K562 (cell line): ENCODE data around the gene KRTAP29-1. TPM values are rescaled to one million over a fixed set of nuclear protein-coding genes. Genes with fewer than 3 reads are reported as not detected.

Experiments
- ATAC-seq: fragments of 200-7000 bp; cut with Tn5 transposase; 3 replicates; pipeline ENCODE4 v1.9.1; 2020; ENCODE audit warnings: moderate library complexity
- BruUV-seq: library from RNA; stranded (reverse); fragments of 400-500 nt; replicated peaks from 2 replicates; lab custom pipeline; 2021; lab: Mats Ljungman, UMichigan
- CTCF ChIA-PET: fragments of 300-600 bp; formaldehyde crosslinking; extraction: SDS; loops from one replicate; lab custom pipeline; 2021; ENCODE audit warnings: low intra/inter-chr PET ratio; lab: Yijun Ruan, JAX
- POLR2A ChIA-PET: fragments of 300-600, 350-650 bp; sonication (Branson Sonifier 250); formaldehyde crosslinking; extraction: SDS; loops from one replicate; lab custom pipeline; 2021; ENCODE audit warnings: antibody characterized with exemption, inconsistent platforms; lab: Yijun Ruan, JAX
- DNase-seq, 4 experiments: peaks; one replicate each; pipeline versions ENCODE4 v3.0.0 to v3.0.0-alpha.2; 2011 to 2018; ENCODE audit warnings: low spot score in 3 of 4, mixed read lengths in 3 of 4; ENCODE audit errors: extremely low read depth in 1 of 4
- FAIRE-seq: peaks from 2 replicates; lab custom pipeline; 2011; peaks lifted over from hg19 to GRCh38; lab: Jason Lieb, UNC
- H2AFZ ChIP-seq: 2 replicates; pipeline ENCODE4 v1.6.0; 2011; ENCODE audit warnings: low read depth, low read length, control low read depth, inconsistent platforms
- H3K27ac ChIP-seq: fragments of 200-600 bp; 3 replicates; pipeline ENCODE4 v1.8.0; 2011; ENCODE audit warnings: low read depth, mild to moderate bottlenecking, control low read depth, inconsistent platforms, low read length, moderate library complexity, mixed read lengths; ENCODE audit errors: extremely low read depth
- H3K27me3 ChIP-seq, 2 experiments: fragments of 300-600 bp in 1 of 2; 2 replicates in 1 of 2; 3 replicates in 1 of 2; pipeline versions ENCODE4 v1.6.0 to v1.8.0; 2011; ENCODE audit warnings: inconsistent platforms in 2 of 2, low read length in 2 of 2, mild to moderate bottlenecking in 1 of 2, mixed read lengths in 1 of 2, moderate library complexity in 1 of 2; ENCODE audit not compliant: control insufficient read depth in 2 of 2, insufficient read depth in 2 of 2
- H3K36me3 ChIP-seq: fragments of 300-600 bp; 3 replicates; pipeline ENCODE4 v1.8.0; 2011; ENCODE audit warnings: mild to moderate bottlenecking, low read length, inconsistent platforms; ENCODE audit not compliant: control insufficient read depth, insufficient read depth
- H3K4me1 ChIP-seq, 2 experiments: fragments of 200-600 bp in 1 of 2; replicated peaks in 1 of 2; 2 replicates in 1 of 2; 3 replicates in 1 of 2; pipeline versions ENCODE4 v1.5.1 to v1.8.0; 2011; ENCODE audit warnings: inconsistent platforms in 2 of 2, low read length in 2 of 2, mild to moderate bottlenecking in 1 of 2, mixed read lengths in 1 of 2, moderate library complexity in 1 of 2; ENCODE audit not compliant: control insufficient read depth in 2 of 2, insufficient read depth in 2 of 2
- H3K4me2 ChIP-seq: 2 replicates; pipeline ENCODE4 v1.6.1; 2011; ENCODE audit warnings: low read length, control low read depth, inconsistent platforms, mixed read lengths; ENCODE audit not compliant: insufficient read depth
- H3K4me3 ChIP-seq: fragments of 200-600 bp; sonication (generic), shearing (Covaris generic); 2 replicates; pipeline ENCODE4 v1.5.1; 2016; ENCODE audit warnings: control low read depth, inconsistent platforms
- H3K79me2 ChIP-seq: fragments of 200-600 bp; 3 replicates; pipeline ENCODE4 v1.8.0; 2011; ENCODE audit warnings: low read length, inconsistent platforms; ENCODE audit not compliant: control insufficient read depth, insufficient read depth
- H3K9ac ChIP-seq, 2 experiments: 2 replicates each; pipeline versions ENCODE4 v1.6.0 to v1.6.1; 2011; ENCODE audit warnings: low read depth in 2 of 2, low read length in 2 of 2, control low read depth in 1 of 2, inconsistent platforms in 1 of 2, mild to moderate bottlenecking in 1 of 2, mixed read lengths in 1 of 2; ENCODE audit not compliant: insufficient read depth in 1 of 2
- H3K9me1 ChIP-seq: one replicate; pipeline ENCODE4 v1.6.0; 2011; ENCODE audit warnings: inconsistent platforms, mild to moderate bottlenecking, low read length, moderate library complexity; ENCODE audit not compliant: control insufficient read depth, insufficient read depth
- H3K9me3 ChIP-seq: replicated peaks from 2 replicates; pipeline ENCODE4 v1.5.1; 2011; ENCODE audit warnings: low read depth, low read length, inconsistent platforms; ENCODE audit not compliant: control insufficient read depth, insufficient read depth
- H4K20me1 ChIP-seq: replicated peaks from 2 replicates; pipeline ENCODE4 v1.6.1; 2011; ENCODE audit warnings: low read length, inconsistent platforms, mixed read lengths; ENCODE audit not compliant: control insufficient read depth, insufficient read depth
- CGGBP1 ChIP-seq: fragments of 250-450 bp; sonication (Bioruptor Pico); IDR thresholded peaks from 2 replicates; pipeline ENCODE4 v1.9.0; 2021; ENCODE audit warnings: mild to moderate bottlenecking
- FOXJ3 ChIP-seq: sonication (generic); formaldehyde crosslinking; IDR thresholded peaks from 2 replicates; pipeline ENCODE4 v1.4.0; 2020; ENCODE audit warnings: mild to moderate bottlenecking, missing genetic modification reagents
- NCOA6 ChIP-seq: fragments of 450-650 bp; IDR thresholded peaks from 2 replicates; pipeline ENCODE4 v1.6.1; 2017; ENCODE audit warnings: mild to moderate bottlenecking
- NRF1 ChIP-seq, 2 experiments: fragments of 450-650 bp; IDR thresholded peaks in 1 of 2; conservative IDR thresholded peaks in 1 of 2; 2 replicates each; pipeline ENCODE4 v1.6.1; 2014; ENCODE audit warnings: mild to moderate bottlenecking in 2 of 2
- TBL1XR1 ChIP-seq, 2 experiments: IDR thresholded peaks; 2 replicates each; pipeline ENCODE4 v1.6.1; 2012; ENCODE audit warnings: improper control_type of control experiment in 2 of 2, low read length in 2 of 2, mild to moderate bottlenecking in 1 of 2
- ZC3H11A ChIP-seq: IDR thresholded peaks from 2 replicates; pipeline ENCODE4 v1.6.1; 2012; ENCODE audit warnings: low read depth, low read length, improper control_type of control experiment
- ZNF140 ChIP-seq: fragments of 250-450 bp; sonication (Bioruptor Pico); IDR thresholded peaks from 2 replicates; pipeline ENCODE4 v1.8.0; 2021; ENCODE audit warnings: moderate library complexity, mild to moderate bottlenecking, inconsistent platforms
- WGBS: fragments of 100-300 bp; shearing (Covaris generic); methylation state at CpG from one replicate; pipeline ENCODE4 v1.1.6; 2016; ENCODE audit warnings: low coverage, mixed read lengths; ENCODE audit not compliant: insufficient coverage; ENCODE audit errors: missing lambda C conversion rate; 5-methylcytosine and 5-hydroxymethylcytosine counted together
- in situ Hi-C: fragments of 300-500 bp; cut with MboI; formaldehyde crosslinking; loops from 4 replicates; pipeline ENCODE4 v1.15.0; 2018; ENCODE audit warnings: inconsistent platforms, mixed read lengths
- intact Hi-C: fragments of 100-400 bp; cut with micrococcal nuclease; formaldehyde crosslinking; loops from 2 replicates; pipeline ENCODE4 v1.14.2; 2022
- polyA plus RNA-seq, 8 experiments: library from polyadenylated mRNA; depleted of rRNA in 4 of 8; stranded (reverse) in 5 of 8; unstranded in 3 of 8; fragments of >200 nt; fragmentation: Nextera tagmentation in 2 of 8; fragmentation: Illumina TruSeq in 1 of 8; extraction: Ambion mirVana in 2 of 8; extraction: Trizol in 1 of 8; gene quantifications; 2 replicates each; pipeline versions ENCODE4 v1.2.1 to v1.2.3, GENCODE V29; 2011 to 2014; ENCODE audit warnings: inconsistent platforms in 1 of 8, missing spikeins in 1 of 8
- total RNA-seq, 7 experiments: library from RNA; depleted of rRNA in 6 of 7; stranded (reverse); fragments of >200 nt in 6 of 7; fragmentation: Illumina TruSeq in 2 of 7; extraction: Trizol in 2 of 7; gene quantifications; 2 replicates each; pipeline versions ENCODE4 v1.2.1 to v1.2.3, GENCODE V29; 2011 to 2021; ENCODE audit warnings: low replicate concordance in 1 of 7
- TF ChIP-seq, protein P1 (sequence below): IDR thresholded peaks from 2 replicates; pipeline ENCODE4 v1.6.1; 2014; ENCODE audit warnings: antibody characterized with exemption

Gene KRTAP29-1
- total and polyA plus RNA-seq, 9 of the 15 experiments (the other 6 are each of a cell fraction or from before 2014, with no cell fraction given), result not detected

- Histone ChIP-seq H3K79me2 (no peaks in the 10 kb centered on the region), H3K27me3 (peaks cover 0 to 3% of the 10 kb centered on the region in 2 experiments; a peak in 1 of 5 replicates), H3K9me1 (no peaks in the 10 kb centered on the region)
- no peak for DNase-seq
- CTCF ChIA-PET, result no interaction called here
- TF ChIP-seq, protein P1, sequence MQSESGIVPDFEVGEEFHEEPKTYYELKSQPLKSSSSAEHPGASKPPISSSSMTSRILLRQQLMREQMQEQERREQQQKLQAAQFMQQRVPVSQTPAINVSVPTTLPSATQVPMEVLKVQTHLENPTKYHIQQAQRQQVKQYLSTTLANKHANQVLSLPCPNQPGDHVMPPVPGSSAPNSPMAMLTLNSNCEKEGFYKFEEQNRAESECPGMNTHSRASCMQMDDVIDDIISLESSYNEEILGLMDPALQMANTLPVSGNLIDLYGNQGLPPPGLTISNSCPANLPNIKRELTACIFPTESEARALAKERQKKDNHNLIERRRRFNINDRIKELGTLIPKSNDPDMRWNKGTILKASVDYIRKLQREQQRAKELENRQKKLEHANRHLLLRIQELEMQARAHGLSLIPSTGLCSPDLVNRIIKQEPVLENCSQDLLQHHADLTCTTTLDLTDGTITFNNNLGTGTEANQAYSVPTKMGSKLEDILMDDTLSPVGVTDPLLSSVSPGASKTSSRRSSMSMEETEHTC, result no peak
- no peak for TF ChIP-seq ZNF140 (CRISPR knock-in tag)
- no peak for TF ChIP-seq CGGBP1 (CRISPR knock-in tag)
- TF ChIP-seq NCOA6, result no peak
- TF ChIP-seq TBL1XR1 (IDR thresholded peaks at IDR 0.05; ENCODE audit: low read length in 2 of 2), result no peak
- TF ChIP-seq FOXJ3, result no peak
- TF ChIP-seq ZC3H11A, result no peak
- TF ChIP-seq NRF1 (conservative IDR thresholded peaks at IDR 0.05 in 1 of 2, IDR thresholded peaks at IDR 0.05 in 1 of 2), result no peak
- TF ChIP-seq, all 486 proteins: peak for 0
- WGBS, result 0% methylated on average over 2 of the region's 2 CpGs
- Histone ChIP-seq H4K20me1 (no peaks in the 10 kb centered on the region), H3K9me3 (no peaks in the 10 kb centered on the region), H2AFZ (no peak overlapping the region), H3K4me3 (no peak overlapping the region), H3K4me1 (no peaks in the 10 kb centered on the region), H3K27ac (no peak overlapping the region), H3K36me3 (no peaks in the 10 kb centered on the region), H3K9ac (no peak overlapping the region), H3K4me2 (no peak overlapping the region)
- FAIRE-seq (no peak), ATAC-seq (no peak)
- POLR2A ChIA-PET, result interaction anchor here (0.8 kb wide), 1 partner anchor 38 kb away, joined by 3 read pairs; no protein-coding TSS in a partner anchor
- intact Hi-C loops (no loop called here), in situ Hi-C loops (no loop called here)
- BruUV-seq, result no TSS peak
Observed at GRCh38 chr17:41339571-41340172, 37.0 kb upstream of the KRTAP29-1 start.
